ENCODE data around the gene MTF1.
"Not testable (repeated sequence)": the region's sequence is repeated elsewhere in the genome, so short reads cannot be mapped to it uniquely, and the experiment has no call there.

Gene MTF1

GRCh38 chr1:37859507-37860345 is at the start of gene MTF1:
TSS of gene MTF1 (minus strand) at chr1:37859592. CDS start at chr1:37857658, 1,934 bp downstream.
- peak; percentile 95 for DNase-seq

- not testable (repeated sequence) for DNase-seq
These were observed 49.1 kb upstream of the MTF1 start for GRCh38 chr1:37908531-37908930.

- not testable (repeated sequence) for DNase-seq
These were observed 48.2 kb upstream of the MTF1 start for GRCh38 chr1:37907416-37908125.

GRCh38 chr1:37906591-37906990 is 47.2 kb upstream of the MTF1 start:
- DNase-seq, result not testable (repeated sequence)

- no peak for DNase-seq
These were observed 46.3 kb upstream of the MTF1 start for GRCh38 chr1:37905727-37906126.

GRCh38 chr1:37903921-37904320 is 44.5 kb upstream of the MTF1 start:
- not testable (repeated sequence) for DNase-seq

- no peak for DNase-seq
These were observed 43.6 kb upstream of the MTF1 start for GRCh38 chr1:37902983-37903382.

GRCh38 chr1:37901893-37902225 is 42.5 kb upstream of the MTF1 start:
- no peak for DNase-seq

- DNase-seq, result no peak
These were observed 42.0 kb upstream of the MTF1 start for GRCh38 chr1:37901191-37901892.

- DNase-seq, result not testable (repeated sequence)
These were observed 38.2 kb upstream of the MTF1 start for GRCh38 chr1:37897563-37897962.

GRCh38 chr1:37893673-37894072 is 34.3 kb upstream of the MTF1 start:
- DNase-seq, result no peak

- DNase-seq, result no peak
These were observed 33.0 kb upstream of the MTF1 start for GRCh38 chr1:37892151-37893047.

- DNase-seq, result no peak
These were observed 31.1 kb upstream of the MTF1 start for GRCh38 chr1:37890378-37891014.

GRCh38 chr1:37888022-37888700 is 28.8 kb upstream of the MTF1 start:
- DNase-seq, result no peak

GRCh38 chr1:37884145-37884544 is 24.8 kb upstream of the MTF1 start:
- no peak for DNase-seq

GRCh38 chr1:37883671-37884070 is 24.3 kb upstream of the MTF1 start:
- no peak for DNase-seq

- no peak for DNase-seq
These were observed 20.5 kb upstream of the MTF1 start for GRCh38 chr1:37879865-37880264.

- no peak for DNase-seq
These were observed 18.7 kb upstream of the MTF1 start for GRCh38 chr1:37878071-37878470.

- no peak for DNase-seq
These were observed 16.4 kb upstream of the MTF1 start for GRCh38 chr1:37875833-37876232.

- DNase-seq, result no peak
These were observed 13.3 kb upstream of the MTF1 start for GRCh38 chr1:37872692-37873091.

- no peak for DNase-seq
These were observed 9.1 kb upstream of the MTF1 start for GRCh38 chr1:37868466-37868865.

- DNase-seq, result no peak
These were observed 8.4 kb upstream of the MTF1 start for GRCh38 chr1:37867784-37868183.
